Posterior vena cava (tissue), 2 donors: ENCODE results near the gene FAM186B. TPM values are rescaled to one million over a fixed set of nuclear protein-coding genes. Genes with fewer than 3 reads are reported as not detected.
"Not testable (repeated sequence)": the region's sequence is repeated elsewhere in the genome, so short reads cannot be mapped to it uniquely, and the experiment has no call there.

ENCODE experiments used
- DNase-seq: peaks from one replicate; pipeline ENCODE4 v3.0.0-alpha.2; 2020; ENCODE audit warnings: low spot score
- intact Hi-C, 2 donors: fragments of 100-400 bp; cut with DNase I; formaldehyde crosslinking; loops; one replicate each; pipeline versions ENCODE4 v1.14.1 to v1.14.2; 2022 to 2023
- long read RNA-seq, 2 donors: library from polyadenylated mRNA; unstranded; transcript quantifications; one replicate each; pipeline ENCODE4 v2.0.0, GENCODE V29; 2020 to 2021
- total RNA-seq, 2 donors: library from RNA; stranded (reverse); fragmentation: NEBNext Ultra II Directional; extraction: Animal tissue kit (Norgen Biotek cat#: 25700); gene quantifications; one replicate each; pipeline ENCODE4 v1.2.1, GENCODE V29; 2021
- donor health status: DM: yes; HTN: yes; CAD: no.
- donor health status: DM: yes; HTN: yes; CAD: no.

FAM186B gene
- total RNA-seq, result under 1 TPM in 1 of 2 donors, not detected in 1; 0.14 TPM
- long read RNA-seq, donor 1, result 0 reads
- long read RNA-seq, donor 2, partial matches to known transcripts, result 0 of 1 reads
- long read RNA-seq, donor 2, other reads (novel, unspliced or antisense), result 1 of 1 reads

GRCh38 chr12:49605539-49605938 is at the start of gene FAM186B:
FAM186B (minus strand) TSS chr12:49605639; CDS start chr12:49605477, 162 bp downstream.
- intact Hi-C loops, DNase-seq: not testable (repeated sequence)

- peak; percentile 28 for DNase-seq
- intact Hi-C loops, result no loop called here
These were observed 49.3 kb upstream of the FAM186B start for GRCh38 chr12:49654715-49655114.

- no peak for DNase-seq
- intact Hi-C loops, result no loop called here
These were observed 47.6 kb upstream of the FAM186B start for GRCh38 chr12:49652921-49653520.

GRCh38 chr12:49651855-49652254 is 46.4 kb upstream of the FAM186B start:
- intact Hi-C loops, result no loop called here
- no peak for DNase-seq

GRCh38 chr12:49649892-49650291 is 44.5 kb upstream of the FAM186B start:
- no peak for DNase-seq
- intact Hi-C loops, result no loop called here

- intact Hi-C loops, result no loop called here
- no peak for DNase-seq
These were observed 44.0 kb upstream of the FAM186B start for GRCh38 chr12:49649445-49649844.

GRCh38 chr12:49648712-49649003 is 43.2 kb upstream of the FAM186B start:
- DNase-seq, result no peak
- intact Hi-C loops, result no loop called here

- no peak for DNase-seq
- intact Hi-C loops, result no loop called here
These were observed 42.6 kb upstream of the FAM186B start for GRCh38 chr12:49647827-49648711.

GRCh38 chr12:49646871-49647654 is 41.6 kb upstream of the FAM186B start:
- intact Hi-C loops, result no loop called here
- no peak for DNase-seq

- no peak for DNase-seq
- intact Hi-C loops, result no loop called here
These were observed 40.9 kb upstream of the FAM186B start for GRCh38 chr12:49646331-49646830.

GRCh38 chr12:49645146-49646039 is 40.0 kb upstream of the FAM186B start:
- intact Hi-C loops, result loop anchor here in 1 of 2 donors (2.0 kb wide), 1 partner anchor 61 kb away; the partner anchor contains the start of gene FMNL3
- DNase-seq, result no peak

- peak; percentile 92 for DNase-seq
- intact Hi-C loops, result loop anchor here (1.0 to 2.0 kb wide), 2 partner anchors 62 to 63 kb away; partner anchors contain the start of gene FMNL3 (in 2 of the 2)
These were observed 39.2 kb upstream of the FAM186B start for GRCh38 chr12:49644620-49644994.

GRCh38 chr12:49643961-49644619 is 38.7 kb upstream of the FAM186B start:
- no peak for DNase-seq
- intact Hi-C loops, result loop anchor here (1.0 to 2.0 kb wide), 3 partner anchors 43 to 63 kb away; partner anchors contain the start of gene FMNL3 (in 2 of the 2)

GRCh38 chr12:49643135-49643534 is 37.7 kb upstream of the FAM186B start:
- no peak for DNase-seq
- intact Hi-C loops, result loop anchor here in 1 of 2 donors (2.0 kb wide), 1 partner anchor 42 kb away; no protein-coding TSS in a partner anchor

GRCh38 chr12:49642370-49642802 is 36.9 kb upstream of the FAM186B start:
- DNase-seq, result no peak
- intact Hi-C loops, result loop anchor here in 1 of 2 donors (2.0 kb wide), 1 partner anchor 42 kb away; no protein-coding TSS in a partner anchor

- DNase-seq, result no peak
- intact Hi-C loops, result loop anchor here in 1 of 2 donors (2.0 kb wide), 1 partner anchor 41 kb away; no protein-coding TSS in a partner anchor
These were observed 36.4 kb upstream of the FAM186B start for GRCh38 chr12:49641748-49642369.
